ENCODE measurements around the gene IFITM10.
A peak's percentile ranks its signal among the peaks of the same experiment; 100 is the strongest.

IFITM10 gene

GRCh38 chr11:1750481-1750839, at the start of gene IFITM10:
Gene IFITM10, minus strand, starts transcription at chr11:1750595. Its CDS starts 153 bp downstream, at chr11:1750442.
- POLR2A ChIA-PET: no interaction called here
- Histone ChIP-seq H3K9me3 (ENCODE audit: control insufficient read depth, insufficient read depth, low read depth, low read length) (no peaks in the 10 kb centered on the region), H3K4me3 (ENCODE audit: low read depth, low read length) (no peak within 1 kb of the TSS), H3K27ac (ENCODE audit: extremely low read depth, low read depth, low read length) (no peak within 1 kb of the TSS), H3K4me1 (ENCODE audit: control insufficient read depth, insufficient read depth, low read length) (no peaks in the 10 kb centered on the region; the same call in 1 of the 2 replicates), H3K36me3 (ENCODE audit: control insufficient read depth in 2 of 2, insufficient read depth in 1 of 2, low read length in 2 of 2) (peaks cover 0 to 33% of the 10 kb centered on the region in 2 experiments; a peak in 1 of 3 replicates)
- CTCF ChIA-PET: interaction anchor here (0.8 kb wide), 1 partner anchor 400 kb away, joined by 3 read pairs; no protein-coding TSS in a partner anchor
- TF ChIP-seq ZNF776 (tag by site-specific recombination; IDR thresholded peaks at IDR 0.05; ENCODE audit: borderline replicate concordance): no peak
- TF ChIP-seq SP2 (tag by site-specific recombination; IDR thresholded peaks at IDR 0.05): 0 out of 2 replicates have a peak, but pooled peaks have one; percentile 22

GRCh38 chr11:1797391-1798125, 47.2 kb upstream of the IFITM10 start:
- H3K27ac ChIP-seq (ENCODE audit: extremely low read depth, low read depth, low read length): no peak overlapping the region
- ChIA-PET POLR2A (no interaction called here), CTCF (interaction anchor here (1.2 kb wide), 1 partner anchor 8 kb away, joined by 5 read pairs; no protein-coding TSS in a partner anchor)
- H3K9me3 ChIP-seq (ENCODE audit: control insufficient read depth, insufficient read depth, low read depth, low read length): no peaks in the 10 kb centered on the region
- H3K36me3 ChIP-seq (ENCODE audit: control insufficient read depth in 2 of 2, insufficient read depth in 1 of 2, low read length in 2 of 2): no peaks in the 10 kb centered on the region
- no peak for TF ChIP-seq ZSCAN18 (tag by site-specific recombination; IDR thresholded peaks at IDR 0.05)
- no peaks in the 10 kb centered on the region for H3K4me1 ChIP-seq (ENCODE audit: control insufficient read depth, insufficient read depth, low read length)
- H3K4me3 ChIP-seq (ENCODE audit: low read depth, low read length): no peak overlapping the region

GRCh38 chr11:1796413-1797011, 46.1 kb upstream of the IFITM10 start:
- Histone ChIP-seq H3K9me3 (ENCODE audit: control insufficient read depth, insufficient read depth, low read depth, low read length) (no peaks in the 10 kb centered on the region), H3K4me3 (ENCODE audit: low read depth, low read length) (no peak overlapping the region), H3K36me3 (ENCODE audit: control insufficient read depth in 2 of 2, insufficient read depth in 1 of 2, low read length in 2 of 2) (no peaks in the 10 kb centered on the region), H3K4me1 (ENCODE audit: control insufficient read depth, insufficient read depth, low read length) (no peaks in the 10 kb centered on the region), H3K27ac (ENCODE audit: extremely low read depth, low read depth, low read length) (no peak overlapping the region)
- POLR2A ChIA-PET: no interaction called here
- TF ChIP-seq ZNF174 (tag by site-specific recombination; IDR thresholded peaks at IDR 0.05) (no peak), ZBTB10 (tag by site-specific recombination; IDR thresholded peaks at IDR 0.05) (no peak)
- CTCF ChIA-PET: interaction anchor here (0.9 to 1.2 kb wide), 2 partner anchors 9 to 37 kb away, joined by 3 to 5 read pairs; no protein-coding TSS in a partner anchor

GRCh38 chr11:1793081-1793480, 42.7 kb upstream of the IFITM10 start:
- ChIA-PET CTCF (interaction anchor here (1.8 kb wide), 1 partner anchor 99 kb away, joined by 8 read pairs; no protein-coding TSS in a partner anchor), POLR2A (interaction anchor here (0.7 kb wide), 1 partner anchor 11 kb away, joined by 3 read pairs; no protein-coding TSS in a partner anchor)
- no peak overlapping the region for H3K4me3 ChIP-seq (ENCODE audit: low read depth, low read length)
- no peak for TF ChIP-seq OVOL3 (tag by site-specific recombination; IDR thresholded peaks at IDR 0.05)
- TF ChIP-seq ZBTB49 (tag by site-specific recombination; IDR thresholded peaks at IDR 0.05; ENCODE audit: low read depth): no peak
- no peak for TF ChIP-seq ZNF112 (tag by site-specific recombination; IDR thresholded peaks at IDR 0.05)
- no peak for TF ChIP-seq ZNF280C (tag by site-specific recombination; IDR thresholded peaks at IDR 0.05)
- no peak for TF ChIP-seq PATZ1 (tag by site-specific recombination; IDR thresholded peaks at IDR 0.05)
- TF ChIP-seq ZNF449 (tag by site-specific recombination; IDR thresholded peaks at IDR 0.05): no peak
- no peaks in the 10 kb centered on the region for H3K36me3 ChIP-seq (ENCODE audit: control insufficient read depth in 2 of 2, insufficient read depth in 1 of 2, low read length in 2 of 2)
- no peaks in the 10 kb centered on the region for H3K4me1 ChIP-seq (ENCODE audit: control insufficient read depth, insufficient read depth, low read length)
- no peaks in the 10 kb centered on the region for H3K9me3 ChIP-seq (ENCODE audit: control insufficient read depth, insufficient read depth, low read depth, low read length)
- no peak overlapping the region for H3K27ac ChIP-seq (ENCODE audit: extremely low read depth, low read depth, low read length)

All from HEK293 (cell line).